Activated T-cell treated with anti-CD3 and anti-CD28 coated beads, Interleukin-2, amount 50 U/mL, for 4 hours (primary cell): ENCODE measurements around the gene RALB. TPM values are rescaled to one million over a fixed set of nuclear protein-coding genes. Genes with fewer than 3 reads are reported as not detected.
A peak's percentile ranks its signal among the peaks of the same experiment; 100 is the strongest.

ENCODE experiments used
- ATAC-seq, 2 donors: fragments of 200-7000 bp; cut with Tn5 transposase; one replicate each; pipeline ENCODE4 v1.10.0; 2021
- DNase-seq: peaks from one replicate; pipeline ENCODE4 v3.0.0-alpha.2; 2020
- H3K27me3 Mint-ChIP-seq: one replicate; pipeline ENCODE4 v1.8.0; 2021; ENCODE audit warnings: low read depth, mixed read lengths
- H3K36me3 Mint-ChIP-seq: one replicate; pipeline ENCODE4 v1.8.0; 2022; ENCODE audit warnings: mixed read lengths; ENCODE audit not compliant: insufficient read depth
- H3K4me1 Mint-ChIP-seq: one replicate; pipeline ENCODE4 v1.8.0; 2021; ENCODE audit warnings: low read depth, mixed read lengths
- H3K4me3 Mint-ChIP-seq: one replicate; pipeline ENCODE4 v1.8.0; 2021; ENCODE audit warnings: mild to moderate bottlenecking, moderate library complexity, mixed read lengths
- H3K9me3 Mint-ChIP-seq: one replicate; pipeline ENCODE4 v1.8.0; 2021; ENCODE audit warnings: mixed read lengths
- total RNA-seq, 3 donors: library from RNA; stranded (reverse); gene quantifications; one replicate each; pipeline ENCODE4 v1.2.1, GENCODE V29; 2021

RALB gene
- total RNA-seq, 3 donors from 2014 or later, result 9.2 to 17.5 (median 13.0) TPM

GRCh38 chr2:120277505-120278205, 25.0 kb downstream of the RALB start:
- Mint-ChIP-seq H3K36me3 (peaks cover 19% of the 10 kb centered on the region), H3K9me3 (no peaks in the 10 kb centered on the region), H3K4me1 (peaks cover 2% of the 10 kb centered on the region), H3K4me3 (no peak overlapping the region), H3K27me3 (no peaks in the 10 kb centered on the region)
- ATAC-seq (no peak), DNase-seq (no peak)

GRCh38 chr2:120278901-120279300, 26.2 kb downstream of the RALB start:
- H3K4me3 Mint-ChIP-seq, result no peak overlapping the region
- no peak for DNase-seq
- ATAC-seq, result no peak
- no peaks in the 10 kb centered on the region for H3K9me3 Mint-ChIP-seq
- H3K4me1 Mint-ChIP-seq, result peaks cover 2% of the 10 kb centered on the region
- H3K36me3 Mint-ChIP-seq, result peaks cover 24% of the 10 kb centered on the region
- no peaks in the 10 kb centered on the region for H3K27me3 Mint-ChIP-seq

GRCh38 chr2:120279708-120280107, 27.1 kb downstream of the RALB start:
- H3K4me3 Mint-ChIP-seq, result no peak overlapping the region
- ATAC-seq (no peak), DNase-seq (no peak)
- H3K36me3 Mint-ChIP-seq, result peaks cover 27% of the 10 kb centered on the region
- H3K27me3 Mint-ChIP-seq, result no peaks in the 10 kb centered on the region
- no peaks in the 10 kb centered on the region for H3K9me3 Mint-ChIP-seq
- H3K4me1 Mint-ChIP-seq, result peaks cover 2% of the 10 kb centered on the region

GRCh38 chr2:120283649-120284048, 31.0 kb downstream of the RALB start:
- Mint-ChIP-seq H3K4me1 (peaks cover 19% of the 10 kb centered on the region), H3K36me3 (peaks cover 32% of the 10 kb centered on the region), H3K9me3 (no peaks in the 10 kb centered on the region), H3K27me3 (no peaks in the 10 kb centered on the region), H3K4me3 (no peak overlapping the region)
- no peak for DNase-seq
- ATAC-seq, result no peak

- H3K4me1 Mint-ChIP-seq, result peaks cover 19% of the 10 kb centered on the region
- DNase-seq (no peak), ATAC-seq (no peak)
- H3K9me3 Mint-ChIP-seq, result no peaks in the 10 kb centered on the region
- peaks cover 28% of the 10 kb centered on the region for H3K36me3 Mint-ChIP-seq
- no peaks in the 10 kb centered on the region for H3K27me3 Mint-ChIP-seq
- H3K4me3 Mint-ChIP-seq, result no peak overlapping the region
These were observed 32.4 kb downstream of the RALB start for GRCh38 chr2:120285056-120285455.

GRCh38 chr2:120287183-120288015, 34.7 kb downstream of the RALB start:
- Mint-ChIP-seq H3K4me1 (peaks cover 25% of the 10 kb centered on the region), H3K36me3 (peaks cover 36% of the 10 kb centered on the region), H3K4me3 (no peak overlapping the region), H3K9me3 (no peaks in the 10 kb centered on the region), H3K27me3 (no peaks in the 10 kb centered on the region)
- DNase-seq, result no peak
- peak; percentile 96 to 97 for ATAC-seq

GRCh38 chr2:120288016-120288373, 35.3 kb downstream of the RALB start:
- Mint-ChIP-seq H3K4me1 (peaks cover 25% of the 10 kb centered on the region), H3K27me3 (no peaks in the 10 kb centered on the region), H3K4me3 (no peak overlapping the region), H3K36me3 (peaks cover 42% of the 10 kb centered on the region), H3K9me3 (no peaks in the 10 kb centered on the region)
- DNase-seq (no peak), ATAC-seq (no peak)

GRCh38 chr2:120289221-120289906, 36.7 kb downstream of the RALB start:
- H3K4me3 Mint-ChIP-seq, result no peak overlapping the region
- peaks cover 25% of the 10 kb centered on the region for H3K4me1 Mint-ChIP-seq
- ATAC-seq (no peak), DNase-seq (no peak)
- H3K9me3 Mint-ChIP-seq, result no peaks in the 10 kb centered on the region
- H3K36me3 Mint-ChIP-seq, result peaks cover 41% of the 10 kb centered on the region
- no peaks in the 10 kb centered on the region for H3K27me3 Mint-ChIP-seq

GRCh38 chr2:120290737-120291136, 38.1 kb downstream of the RALB start:
- Mint-ChIP-seq H3K27me3 (no peaks in the 10 kb centered on the region), H3K4me3 (no peak overlapping the region), H3K4me1 (peaks cover 25% of the 10 kb centered on the region), H3K9me3 (no peaks in the 10 kb centered on the region), H3K36me3 (peaks cover 36% of the 10 kb centered on the region)
- no peak for ATAC-seq
- DNase-seq, result no peak

GRCh38 chr2:120291401-120292311, 39.0 kb downstream of the RALB start:
- no peak for ATAC-seq
- Mint-ChIP-seq H3K9me3 (no peaks in the 10 kb centered on the region), H3K4me1 (peaks cover 20% of the 10 kb centered on the region), H3K4me3 (no peak overlapping the region), H3K27me3 (no peaks in the 10 kb centered on the region), H3K36me3 (peaks cover 36% of the 10 kb centered on the region)
- no peak for DNase-seq

- DNase-seq, result no peak
- no peaks in the 10 kb centered on the region for H3K9me3 Mint-ChIP-seq
- H3K4me1 Mint-ChIP-seq, result peaks cover 7% of the 10 kb centered on the region
- H3K36me3 Mint-ChIP-seq, result peaks cover 49% of the 10 kb centered on the region
- no peaks in the 10 kb centered on the region for H3K27me3 Mint-ChIP-seq
- ATAC-seq, result no peak
- no peak overlapping the region for H3K4me3 Mint-ChIP-seq
These were observed 40.7 kb downstream of the RALB start for GRCh38 chr2:120293096-120294007.

- DNase-seq (no peak), ATAC-seq (no peak)
These were observed 41.3 kb downstream of the RALB start for GRCh38 chr2:120294008-120294340.

GRCh38 chr2:120298173-120298835, 45.7 kb downstream of the RALB start:
- Mint-ChIP-seq H3K36me3 (peaks cover 29% of the 10 kb centered on the region), H3K9me3 (no peaks in the 10 kb centered on the region), H3K4me1 (no peaks in the 10 kb centered on the region), H3K4me3 (no peak overlapping the region), H3K27me3 (no peaks in the 10 kb centered on the region)
- no peak for DNase-seq
- no peak for ATAC-seq

More at GRCh38 chr2:120294008-120294340, 41.3 kb downstream of the RALB start:
- Mint-ChIP-seq H3K4me3 (no peak overlapping the region), H3K27me3 (no peaks in the 10 kb centered on the region), H3K4me1 (peaks cover 7% of the 10 kb centered on the region), H3K9me3 (no peaks in the 10 kb centered on the region), H3K36me3 (peaks cover 48% of the 10 kb centered on the region)
